ENCODE results near the gene USP7. TPM values are rescaled to one million over a fixed set of nuclear protein-coding genes. Genes with fewer than 3 reads are reported as not detected.

Gene USP7
- total RNA-seq, 2 experiments from 2014 or later: 165 to 198 TPM

DNA sequence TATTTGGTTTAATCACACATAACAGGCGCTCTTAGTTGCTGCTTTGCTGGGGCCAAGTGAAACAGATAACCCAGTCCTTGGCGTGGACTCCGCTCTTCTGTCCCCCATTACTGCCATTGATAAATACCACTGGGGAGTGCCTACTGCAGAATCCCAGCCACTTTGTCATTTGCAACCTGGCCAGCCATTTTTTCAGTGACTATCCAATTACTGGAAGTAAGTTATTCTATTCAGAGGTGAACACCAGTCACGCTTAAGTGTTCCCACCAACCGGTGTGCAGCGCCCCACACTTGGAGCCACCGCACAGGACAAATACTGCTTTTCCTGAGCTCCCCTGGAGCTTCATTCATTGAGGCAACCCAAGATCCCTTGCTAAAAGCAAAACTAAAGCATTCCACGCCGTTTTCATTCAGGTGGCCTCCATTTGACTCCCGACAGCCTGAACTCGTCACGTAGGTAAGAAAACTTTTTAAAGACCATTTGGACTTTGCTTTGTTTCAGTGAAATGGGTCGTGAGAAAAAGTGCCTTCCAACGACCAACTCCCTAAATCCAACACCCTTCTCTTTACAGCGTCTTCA lies 1.8 kb downstream of the USP7 start:
- CTCF ChIA-PET: interaction anchor here (0.7 to 1.1 kb wide), 3 partner anchors 8 to 177 kb away, joined by 3 to 4 read pairs (median 3); no protein-coding TSS in a partner anchor
- ATAC-seq (no peak), DNase-seq (peak; percentile 32)
- H3K9me3 Mint-ChIP-seq (ENCODE audit: low read depth): no peaks in the 10 kb centered on the region
- peak overlapping the region; percentile 95 for H3K4me3 Mint-ChIP-seq
- peaks cover 54% of the 10 kb centered on the region for H3K4me1 Mint-ChIP-seq
- POLR2A ChIA-PET: interaction anchor here (0.6 to 0.8 kb wide), 2 partner anchors 13 to 129 kb away, joined by 3 read pairs; partner anchors contain the start of gene HAPSTR1
- H3K36me3 Mint-ChIP-seq (ENCODE audit: low read depth): peaks cover 12% of the 10 kb centered on the region
- peaks cover 2% of the 10 kb centered on the region for H3K27me3 Mint-ChIP-seq
- intact Hi-C loops (cut with DNase I, micrococcal nuclease): loop anchor here (1.0 to 10.0 kb wide), 10 partner anchors 25 to 1983 kb away; partner anchors contain the start of genes CLEC16A (in 1 of the 2), DEXI (in 1 of the 2), HAPSTR1 (in 1 of the 2) and PMM2 (in 1 of the 2)
- H3K27ac Mint-ChIP-seq: peak overlapping the region; percentile 94

DNA sequence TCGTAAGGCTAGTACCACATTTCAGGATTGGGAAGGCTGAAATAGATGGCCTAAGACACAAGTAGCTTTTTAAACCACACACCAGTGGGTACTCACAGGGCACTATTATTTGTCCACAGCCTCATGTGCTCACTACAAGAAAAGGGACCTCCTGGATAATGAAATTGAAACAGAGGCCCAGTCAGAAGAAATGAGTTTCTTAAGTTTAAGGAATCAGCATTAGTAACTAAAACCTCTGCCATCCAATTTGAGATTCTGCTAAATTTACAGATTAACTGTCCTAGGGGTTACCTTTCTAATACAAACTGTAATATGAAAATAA lies 3.0 kb downstream of the USP7 start:
- ChIA-PET CTCF (interaction anchor here (0.7 to 1.6 kb wide), 6 partner anchors 14 to 1554 kb away, joined by 3 to 6 read pairs (median 3); no protein-coding TSS in a partner anchor), POLR2A (interaction anchor here (0.6 kb wide), 1 partner anchor 18 kb away, joined by 3 read pairs; no protein-coding TSS in a partner anchor)
- no peaks in the 10 kb centered on the region for H3K9me3 Mint-ChIP-seq (ENCODE audit: low read depth)
- H3K36me3 Mint-ChIP-seq (ENCODE audit: low read depth): peaks cover 12% of the 10 kb centered on the region
- H3K27ac Mint-ChIP-seq: peak overlapping the region; percentile 94
- H3K4me3 Mint-ChIP-seq: peak overlapping the region; percentile 95
- DNase-seq (no peak), ATAC-seq (no peak)
- H3K27me3 Mint-ChIP-seq: peaks cover 2% of the 10 kb centered on the region
- intact Hi-C loops (cut with DNase I, micrococcal nuclease): loop anchor here (2.0 to 10.0 kb wide), 7 partner anchors 24 to 1984 kb away; partner anchors contain the start of genes CLEC16A (in 1 of the 2) and DEXI (in 1 of the 2)
- peaks cover 66% of the 10 kb centered on the region for H3K4me1 Mint-ChIP-seq

DNA sequence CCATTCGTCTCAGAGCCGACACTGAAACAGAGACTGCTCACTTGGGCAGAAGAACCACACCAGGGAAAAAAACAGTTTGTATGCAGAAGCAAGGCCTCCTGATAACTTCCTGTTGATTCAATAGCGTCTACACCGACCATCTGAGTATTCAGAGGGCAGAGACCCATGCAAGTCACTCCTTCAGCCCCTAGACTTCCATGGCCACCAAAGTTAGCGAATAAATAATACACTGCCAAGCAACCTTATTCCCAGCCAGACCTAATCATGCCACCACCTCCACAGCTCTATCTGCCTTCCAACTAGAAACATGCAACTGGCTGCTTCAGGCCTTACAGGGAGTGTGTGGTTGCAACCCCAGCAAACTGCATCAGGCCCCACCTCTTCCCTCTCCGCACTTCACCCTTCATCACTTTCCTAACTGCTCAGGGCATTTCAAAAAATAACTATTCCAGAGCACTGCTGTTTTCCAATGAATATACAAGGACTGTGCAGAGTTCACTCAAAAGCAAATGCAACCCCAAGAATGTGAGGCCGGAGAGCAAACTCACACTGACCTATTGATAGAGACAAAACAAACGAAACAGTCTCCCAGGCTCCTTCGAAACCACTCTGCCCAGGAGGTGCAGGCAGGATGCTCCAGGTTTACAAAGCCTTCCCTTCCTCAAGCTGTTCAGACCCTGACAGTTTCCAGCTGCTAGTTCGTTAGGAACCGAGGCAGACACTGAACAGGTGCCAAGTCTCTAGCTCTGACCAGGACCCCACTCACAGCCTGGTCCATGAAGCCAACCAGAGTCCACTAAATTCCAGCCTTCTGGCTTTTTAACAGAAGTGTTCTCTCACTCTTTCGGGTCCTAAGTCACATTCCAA lies 3.6 kb downstream of the USP7 start:
- DNase-seq: peak; percentile 33
- intact Hi-C loops (cut with DNase I, micrococcal nuclease): loop anchor here (2.0 to 10.0 kb wide), 7 partner anchors 23 to 1985 kb away; partner anchors contain the start of genes CLEC16A (in 1 of the 2) and DEXI (in 1 of the 2)
- H3K9me3 Mint-ChIP-seq (ENCODE audit: low read depth): no peaks in the 10 kb centered on the region
- peak overlapping the region; percentile 95 for H3K4me3 Mint-ChIP-seq
- peaks cover 2% of the 10 kb centered on the region for H3K27me3 Mint-ChIP-seq
- H3K27ac Mint-ChIP-seq: peak overlapping the region; percentile 94
- peaks cover 71% of the 10 kb centered on the region for H3K4me1 Mint-ChIP-seq
- ATAC-seq: peak; percentile 24
- H3K36me3 Mint-ChIP-seq (ENCODE audit: low read depth): peaks cover 12% of the 10 kb centered on the region
- ChIA-PET POLR2A (interaction anchor here (0.6 to 1.7 kb wide), 3 partner anchors 17 to 93 kb away, joined by 3 to 8 read pairs (median 4); no protein-coding TSS in a partner anchor), CTCF (interaction anchor here (0.8 to 1.6 kb wide), 6 partner anchors 13 to 1555 kb away, joined by 3 to 6 read pairs (median 4); no protein-coding TSS in a partner anchor)

DNA sequence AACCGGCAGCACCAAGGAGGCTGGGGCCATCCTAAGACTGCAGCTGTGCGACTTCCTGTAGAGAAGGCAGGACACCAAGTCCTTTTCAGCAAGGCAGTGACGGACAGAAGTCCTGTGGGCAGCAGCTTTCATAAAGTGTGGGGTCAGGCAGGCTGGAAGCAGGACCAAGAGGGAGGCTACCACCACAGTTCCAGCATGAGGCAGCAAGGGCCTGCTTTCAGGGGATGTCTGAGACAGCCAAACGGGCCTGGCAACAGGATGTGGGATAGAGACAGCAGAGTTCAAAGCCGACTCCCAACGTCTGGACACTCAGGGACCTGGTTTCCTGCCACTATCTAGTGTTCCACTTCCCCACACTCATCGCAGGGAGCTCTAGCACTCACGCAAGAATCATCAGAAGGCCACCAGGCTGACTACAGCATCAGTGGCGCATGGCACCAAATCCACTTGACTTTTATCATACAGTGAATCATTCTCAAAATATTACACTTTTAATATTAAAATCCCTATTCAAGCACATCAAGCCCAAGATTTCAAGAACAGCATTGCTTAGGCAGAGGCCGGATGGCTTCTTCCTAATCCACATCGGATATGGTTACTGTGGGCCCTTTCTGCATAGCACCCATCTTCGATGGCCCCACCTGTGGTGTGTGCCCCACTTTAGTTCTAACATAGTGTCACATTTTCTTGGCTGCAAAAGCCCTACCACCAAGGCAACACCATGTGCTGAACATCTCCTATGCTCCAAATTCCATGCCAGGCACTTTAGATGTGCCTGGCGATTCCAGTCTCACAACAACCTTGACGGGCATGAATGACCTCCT lies 5.2 kb downstream of the USP7 start:
- intact Hi-C loops (cut with DNase I, micrococcal nuclease): loop anchor here in 1 of 2 experiments (2.0 kb wide), 1 partner anchor 22 kb away; no protein-coding TSS in a partner anchor

DNA sequence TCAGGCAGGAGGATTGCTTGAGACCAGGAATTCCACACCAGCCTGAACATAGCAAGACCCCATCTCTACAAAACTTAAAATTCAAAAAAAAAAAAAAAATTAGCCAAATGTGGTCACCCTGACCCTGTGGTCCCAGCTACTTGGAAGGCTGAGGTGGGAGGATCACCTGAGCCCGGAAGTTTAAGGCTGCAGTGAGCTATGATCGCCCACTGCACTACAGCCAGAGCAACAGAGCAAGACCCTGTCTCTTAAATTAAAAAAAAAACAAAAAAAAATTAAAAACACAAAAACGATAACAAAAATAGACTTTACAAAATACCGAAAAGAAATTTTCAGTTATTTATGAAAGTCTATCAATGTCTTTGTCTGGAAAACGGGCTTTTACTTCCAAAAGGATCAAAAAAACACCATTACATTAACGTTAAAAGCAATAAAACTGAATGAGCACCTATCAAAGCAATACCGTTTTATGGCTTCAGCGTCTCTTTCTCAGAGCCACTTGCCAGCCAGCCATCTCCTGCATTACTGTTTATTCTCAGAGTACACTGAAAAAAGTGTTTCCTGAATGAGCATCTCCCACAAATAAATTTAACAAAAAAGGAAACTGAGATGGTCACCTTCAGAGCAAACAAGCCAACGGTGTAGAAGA lies 6.1 kb downstream of the USP7 start:
- CTCF ChIA-PET: interaction anchor here (0.6 to 0.7 kb wide), 2 partner anchors 146 to 167 kb away, joined by 3 read pairs; no protein-coding TSS in a partner anchor

More for the DNA sequence above, 5.2 kb downstream of the USP7 start:
- DNase-seq (peak; percentile 45), ATAC-seq (peak; percentile 19)
- Mint-ChIP-seq H3K36me3 (ENCODE audit: low read depth) (peaks cover 12% of the 10 kb centered on the region), H3K4me3 (peak overlapping the region; percentile 95), H3K9me3 (ENCODE audit: low read depth) (no peaks in the 10 kb centered on the region), H3K27me3 (no peaks in the 10 kb centered on the region), H3K4me1 (peaks cover 81% of the 10 kb centered on the region), H3K27ac (peak overlapping the region; percentile 94)
- CTCF ChIA-PET: interaction anchor here (0.6 to 0.7 kb wide), 3 partner anchors 22 to 378 kb away, joined by 3 to 8 read pairs (median 3); no protein-coding TSS in a partner anchor
- POLR2A ChIA-PET: interaction anchor here (0.6 to 1.7 kb wide), 2 partner anchors 22 to 137 kb away, joined by 3 to 4 read pairs; no protein-coding TSS in a partner anchor

DNA sequence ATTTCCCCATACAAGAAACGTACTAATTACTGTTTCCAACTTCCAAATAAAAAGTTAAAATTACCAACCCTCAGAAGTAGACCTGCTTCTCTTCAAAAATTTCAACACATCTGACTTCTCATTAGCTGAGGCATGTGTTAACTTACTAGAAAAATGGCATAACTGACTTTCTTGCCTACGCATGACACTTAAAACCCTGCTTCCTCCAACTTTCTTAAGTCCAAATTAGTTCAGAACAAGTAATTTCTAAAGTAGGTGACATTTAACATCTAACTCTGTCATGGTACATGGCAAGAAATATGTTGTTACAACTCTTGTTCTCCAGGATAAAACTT lies 6.7 kb downstream of the USP7 start:
- intact Hi-C loops (cut with DNase I, micrococcal nuclease): no loop called here
- Mint-ChIP-seq H3K4me1 (peaks cover 91% of the 10 kb centered on the region), H3K4me3 (peak overlapping the region; percentile 22), H3K27ac (peak overlapping the region; percentile 55), H3K27me3 (no peaks in the 10 kb centered on the region), H3K9me3 (ENCODE audit: low read depth) (no peaks in the 10 kb centered on the region), H3K36me3 (ENCODE audit: low read depth) (peaks cover 6% of the 10 kb centered on the region)
- DNase-seq (no peak), ATAC-seq (no peak)
- POLR2A ChIA-PET: no interaction called here
- CTCF ChIA-PET: interaction anchor here (0.7 kb wide), 1 partner anchor 146 kb away, joined by 3 read pairs; no protein-coding TSS in a partner anchor

More for the DNA sequence above, 6.1 kb downstream of the USP7 start:
- intact Hi-C loops (cut with DNase I, micrococcal nuclease): loop anchor here in 1 of 2 experiments (2.0 kb wide), 1 partner anchor 21 kb away; no protein-coding TSS in a partner anchor
- POLR2A ChIA-PET: no interaction called here
- Mint-ChIP-seq H3K36me3 (ENCODE audit: low read depth) (peaks cover 12% of the 10 kb centered on the region), H3K4me1 (peaks cover 88% of the 10 kb centered on the region), H3K4me3 (peak overlapping the region; percentile 95), H3K9me3 (ENCODE audit: low read depth) (no peaks in the 10 kb centered on the region), H3K27me3 (no peaks in the 10 kb centered on the region), H3K27ac (peak overlapping the region; percentile 94)
- ATAC-seq: no peak
- no peak for DNase-seq

DNA sequence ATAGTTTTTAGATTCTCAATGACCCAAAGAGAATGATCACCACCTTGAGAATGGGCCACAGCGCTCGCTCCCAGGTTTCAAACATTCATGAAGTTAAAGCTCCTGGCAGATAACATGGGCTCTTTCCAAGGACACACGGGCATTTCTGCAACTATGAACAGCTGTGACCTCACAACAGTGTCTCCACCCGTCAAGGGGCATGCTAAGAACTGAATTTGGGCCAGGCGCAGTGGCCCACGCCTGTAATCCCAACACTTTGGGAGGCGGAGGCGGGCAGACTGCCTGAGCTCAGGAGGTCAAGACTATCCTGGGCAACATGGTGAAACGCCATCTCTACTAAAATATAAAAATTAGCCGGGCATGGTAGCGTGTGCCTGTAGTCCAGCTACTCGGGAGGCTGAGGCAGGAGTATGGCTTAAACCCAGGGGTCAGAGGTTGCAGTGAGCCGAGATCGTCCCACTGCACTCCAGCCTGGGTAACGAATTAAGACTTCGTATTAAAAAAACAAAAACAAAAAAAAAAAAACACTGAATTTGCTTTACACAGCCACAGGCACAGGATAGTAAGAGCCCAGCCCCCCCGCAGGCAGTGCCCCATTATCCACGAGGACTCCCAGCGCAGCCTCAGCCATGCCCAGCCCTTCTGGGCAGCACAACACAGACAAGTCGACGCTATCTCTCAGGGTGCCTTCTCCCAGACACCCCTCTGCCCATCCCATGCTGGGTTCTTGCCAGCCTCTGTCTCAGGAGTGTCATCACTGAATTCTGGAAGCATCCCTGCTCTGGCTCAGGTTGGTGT lies 7.2 kb downstream of the USP7 start:
- intact Hi-C loops (cut with DNase I, micrococcal nuclease): no loop called here
- ATAC-seq (no peak), DNase-seq (no peak)
- H3K27ac Mint-ChIP-seq: peak overlapping the region; percentile 55
- ChIA-PET CTCF (interaction anchor here (0.7 to 1.9 kb wide), 3 partner anchors 20 to 147 kb away, joined by 3 to 8 read pairs (median 3); no protein-coding TSS in a partner anchor), POLR2A (no interaction called here)
- H3K9me3 Mint-ChIP-seq (ENCODE audit: low read depth): no peaks in the 10 kb centered on the region
- peaks cover 91% of the 10 kb centered on the region for H3K4me1 Mint-ChIP-seq
- H3K36me3 Mint-ChIP-seq (ENCODE audit: low read depth): peaks cover under 1% of the 10 kb centered on the region
- H3K27me3 Mint-ChIP-seq: no peaks in the 10 kb centered on the region
- no peak overlapping the region for H3K4me3 Mint-ChIP-seq

DNA sequence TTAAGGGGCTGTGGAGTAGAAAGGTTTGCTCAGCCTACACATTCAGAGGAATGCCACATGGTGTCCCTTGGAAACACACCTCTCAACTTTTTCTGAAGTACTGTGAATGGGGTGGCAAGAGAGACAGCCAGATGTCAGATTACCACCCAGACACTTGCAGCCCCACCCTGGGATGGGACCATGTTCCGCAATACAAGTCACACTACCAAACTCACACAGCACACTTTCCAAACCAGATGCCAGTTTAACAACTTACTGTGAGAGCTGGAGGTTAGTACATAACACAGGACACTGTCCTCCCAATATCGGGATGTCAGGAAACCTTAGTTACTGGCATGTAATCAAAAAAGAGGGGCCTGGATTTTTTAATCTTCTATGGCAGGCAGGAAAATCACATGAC lies 7.9 kb downstream of the USP7 start:
- ChIA-PET CTCF (interaction anchor here (1.0 to 1.9 kb wide), 2 partner anchors 19 to 53 kb away, joined by 3 to 8 read pairs; no protein-coding TSS in a partner anchor), POLR2A (no interaction called here)
- DNase-seq: no peak
- intact Hi-C loops (cut with DNase I, micrococcal nuclease): no loop called here
- Mint-ChIP-seq H3K4me1 (peaks cover 90% of the 10 kb centered on the region), H3K9me3 (ENCODE audit: low read depth) (no peaks in the 10 kb centered on the region), H3K4me3 (no peak overlapping the region), H3K27ac (peak overlapping the region; percentile 4), H3K36me3 (ENCODE audit: low read depth) (no peaks in the 10 kb centered on the region), H3K27me3 (no peaks in the 10 kb centered on the region)
- no peak for ATAC-seq

DNA sequence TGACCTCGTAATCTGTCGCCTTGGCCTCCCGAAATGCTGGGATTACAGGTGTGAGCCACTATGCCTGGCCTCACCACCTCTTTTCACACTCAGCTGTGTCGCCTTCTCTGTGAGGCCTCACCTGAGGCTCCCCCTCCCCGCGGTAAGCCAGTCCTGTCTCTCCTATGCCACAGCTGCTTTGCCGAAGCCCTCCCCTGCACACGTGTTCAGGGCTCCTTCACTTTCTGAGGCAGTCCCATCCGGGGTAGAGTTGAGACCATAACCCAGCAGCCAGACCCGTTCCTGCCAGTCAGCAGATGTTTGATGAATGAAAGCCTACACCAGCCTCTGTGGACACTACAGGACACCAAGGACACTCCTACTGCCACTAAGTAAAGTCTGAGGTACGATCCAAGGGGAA lies 10.6 kb downstream of the USP7 start:
- CTCF ChIA-PET: interaction anchor here (0.6 kb wide), 1 partner anchor 55 kb away, joined by 3 read pairs; no protein-coding TSS in a partner anchor
- POLR2A ChIA-PET: no interaction called here
- Mint-ChIP-seq H3K4me1 (peaks cover 88% of the 10 kb centered on the region), H3K36me3 (ENCODE audit: low read depth) (no peaks in the 10 kb centered on the region), H3K27ac (peak overlapping the region; percentile 69), H3K4me3 (no peak overlapping the region), H3K27me3 (no peaks in the 10 kb centered on the region), H3K9me3 (ENCODE audit: low read depth) (no peaks in the 10 kb centered on the region)
- intact Hi-C loops (cut with DNase I, micrococcal nuclease): no loop called here
- ATAC-seq: no peak
- DNase-seq: no peak

Measured in activated CD4-positive, alpha-beta T cell treated with anti-CD3 and anti-CD28 coated beads for 36 hours (primary cell).